ENCODE data around the gene DOK6.

The DOK6 gene

GRCh38 chr18:69686861-69687260 lies 286.2 kb downstream of the DOK6 start:
- no peak for DNase-seq (ENCODE audit: low read depth, low spot score)

- no peak for DNase-seq (ENCODE audit: low read depth, low spot score)
These were observed 288.6 kb downstream of the DOK6 start for GRCh38 chr18:69689121-69689759.

- no peak for DNase-seq (ENCODE audit: low read depth, low spot score)
These were observed 290.5 kb downstream of the DOK6 start for GRCh38 chr18:69691008-69691760.

GRCh38 chr18:69697069-69697468 lies 296.4 kb downstream of the DOK6 start:
- DNase-seq (ENCODE audit: low read depth, low spot score): no peak

GRCh38 chr18:69697689-69698088 lies 297.0 kb downstream of the DOK6 start:
- DNase-seq (ENCODE audit: low read depth, low spot score): no peak

- no peak for DNase-seq (ENCODE audit: low read depth, low spot score)
These were observed 300.6 kb downstream of the DOK6 start for GRCh38 chr18:69701305-69701704.

- no peak for DNase-seq (ENCODE audit: low read depth, low spot score)
These were observed 302.8 kb downstream of the DOK6 start for GRCh38 chr18:69703461-69703860.

GRCh38 chr18:69705987-69706386 lies 305.3 kb downstream of the DOK6 start:
- DNase-seq (ENCODE audit: low read depth, low spot score): peak; percentile 95

GRCh38 chr18:69708844-69709243 lies 308.2 kb downstream of the DOK6 start:
- DNase-seq (ENCODE audit: low read depth, low spot score): no peak

GRCh38 chr18:69715191-69715795 lies 314.6 kb downstream of the DOK6 start:
- DNase-seq (ENCODE audit: low read depth, low spot score): no peak

- no peak for DNase-seq (ENCODE audit: low read depth, low spot score)
These were observed 316.9 kb downstream of the DOK6 start for GRCh38 chr18:69717586-69717985.

GRCh38 chr18:69718912-69719547 lies 318.3 kb downstream of the DOK6 start:
- no peak for DNase-seq (ENCODE audit: low read depth, low spot score)

- no peak for DNase-seq (ENCODE audit: low read depth, low spot score)
These were observed 319.7 kb downstream of the DOK6 start for GRCh38 chr18:69720422-69720821.

GRCh38 chr18:69723434-69723833 lies 322.7 kb downstream of the DOK6 start:
- no peak for DNase-seq (ENCODE audit: low read depth, low spot score)

GRCh38 chr18:69725009-69725408 lies 324.3 kb downstream of the DOK6 start:
- DNase-seq (ENCODE audit: low read depth, low spot score): no peak

GRCh38 chr18:69725855-69726508 lies 325.3 kb downstream of the DOK6 start:
- DNase-seq (ENCODE audit: low read depth, low spot score): no peak

- no peak for DNase-seq (ENCODE audit: low read depth, low spot score)
These were observed 327.4 kb downstream of the DOK6 start for GRCh38 chr18:69727912-69728572.

- no peak for DNase-seq (ENCODE audit: low read depth, low spot score)
These were observed 330.0 kb downstream of the DOK6 start for GRCh38 chr18:69730664-69731063.

GRCh38 chr18:69734536-69734935 lies 333.8 kb downstream of the DOK6 start:
- no peak for DNase-seq (ENCODE audit: low read depth, low spot score)

- DNase-seq (ENCODE audit: low read depth, low spot score): no peak
These were observed 336.0 kb downstream of the DOK6 start for GRCh38 chr18:69736730-69737129.

- DNase-seq (ENCODE audit: low read depth, low spot score): no peak
These were observed 337.2 kb downstream of the DOK6 start for GRCh38 chr18:69737851-69738250.

Measured in iPS DF 19.7 (cell line).